Hematopoietic multipotent progenitor cell treated with erythropoietin and hydrocortisone succinate and interleukin-3 and kit ligand, for 8 days (in vitro differentiated cells): ENCODE measurements around the gene GPR142.
A peak's percentile ranks its signal among the peaks of the same experiment; 100 is the strongest.

Experiments used
- DNase-seq: peaks from one replicate; pipeline ENCODE4 v3.0.0-alpha.2; 2015

GPR142 gene

GRCh38 chr17:74367206-74367605 lies at the start of gene GPR142:
GPR142 (plus strand) TSS chr17:74367506; CDS start chr17:74369541, 2,035 bp downstream.
- DNase-seq: no peak

GRCh38 chr17:74318391-74318790 lies 48.9 kb upstream of the GPR142 start:
- DNase-seq: no peak

- no peak for DNase-seq
Measured at GRCh38 chr17:74324521-74324920, 42.8 kb upstream of the GPR142 start.

- DNase-seq: no peak
Measured at GRCh38 chr17:74325376-74325742, 41.9 kb upstream of the GPR142 start.

GRCh38 chr17:74325743-74326379 lies 41.4 kb upstream of the GPR142 start, which contains the start of gene KIF19:
KIF19 (plus strand) TSS chr17:74326226; CDS start chr17:74326350, 124 bp downstream.
- peak; percentile 62 for DNase-seq

GRCh38 chr17:74326506-74326905 lies 40.8 kb upstream of the GPR142 start:
- DNase-seq: no peak

- DNase-seq: no peak
Measured at GRCh38 chr17:74328487-74328886, 38.8 kb upstream of the GPR142 start.

- no peak for DNase-seq
Measured at GRCh38 chr17:74329378-74329777, 37.9 kb upstream of the GPR142 start.

GRCh38 chr17:74330446-74330845 lies 36.9 kb upstream of the GPR142 start:
- no peak for DNase-seq

- no peak for DNase-seq
Measured at GRCh38 chr17:74332017-74332650, 35.2 kb upstream of the GPR142 start.

GRCh38 chr17:74332763-74333283 lies 34.5 kb upstream of the GPR142 start:
- DNase-seq: peak; percentile 86

- no peak for DNase-seq
Measured at GRCh38 chr17:74334393-74335039, 32.8 kb upstream of the GPR142 start.

- DNase-seq: no peak
Measured at GRCh38 chr17:74335529-74336062, 31.7 kb upstream of the GPR142 start.

- DNase-seq: no peak
Measured at GRCh38 chr17:74336307-74336706, 31.0 kb upstream of the GPR142 start.

GRCh38 chr17:74337834-74338500 lies 29.3 kb upstream of the GPR142 start:
- no peak for DNase-seq

GRCh38 chr17:74339537-74340195 lies 27.6 kb upstream of the GPR142 start:
- DNase-seq: no peak

GRCh38 chr17:74340470-74341023 lies 26.8 kb upstream of the GPR142 start:
- DNase-seq: no peak

- no peak for DNase-seq
Measured at GRCh38 chr17:74342224-74342623, 25.1 kb upstream of the GPR142 start.

- no peak for DNase-seq
Measured at GRCh38 chr17:74343121-74343520, 24.2 kb upstream of the GPR142 start.

- no peak for DNase-seq
Measured at GRCh38 chr17:74343526-74344284, 23.6 kb upstream of the GPR142 start.

GRCh38 chr17:74344658-74345057 lies 22.6 kb upstream of the GPR142 start:
- DNase-seq: no peak
